Panc1 (cell line): ENCODE measurements around the gene ATP7B.

Experiments
- CTCF ChIP-seq: fragments of 450-650 bp; IDR thresholded peaks from 2 replicates; pipeline ENCODE4 v1.5.1; 2017; ENCODE audit warnings: mild to moderate bottlenecking
- TCF7L2 ChIP-seq: IDR thresholded peaks from 2 replicates; pipeline ENCODE4 v1.6.1; 2011; ENCODE audit warnings: mild to moderate bottlenecking, low read depth, low read length, inconsistent platforms

GRCh38 chr13:51923983-51924539, 87.2 kb downstream of the ATP7B start:
- TF ChIP-seq CTCF: no peak; the same call in 1 of the 2 replicates
- no peak for TF ChIP-seq TCF7L2
